WTC11 (cell line): Measurements from ENCODE around the gene MORN1.

Source experiments
- CREM ChIP-seq: sonication (generic); formaldehyde crosslinking; IDR thresholded peaks from 2 replicates; pipeline ENCODE4 v1.8.1; 2022; ENCODE audit warnings: mild to moderate bottlenecking, missing genetic modification reagents, moderate library complexity
- FOXK1 ChIP-seq: sonication (generic); formaldehyde crosslinking; IDR thresholded peaks from 2 replicates; pipeline ENCODE4 v1.8.0; 2022; ENCODE audit warnings: mild to moderate bottlenecking, moderate library complexity, missing genetic modification reagents
- SP1 ChIP-seq: sonication (generic); formaldehyde crosslinking; conservative IDR thresholded peaks from 2 replicates; pipeline ENCODE4 v1.8.1; 2022; ENCODE audit warnings: missing genetic modification reagents
- TF ChIP-seq, protein P1 (sequence below): fragments of 200-600 bp; IDR thresholded peaks from 2 replicates; pipeline ENCODE4 v1.8.0; 2022; ENCODE audit warnings: antibody characterized with exemption

DNA sequence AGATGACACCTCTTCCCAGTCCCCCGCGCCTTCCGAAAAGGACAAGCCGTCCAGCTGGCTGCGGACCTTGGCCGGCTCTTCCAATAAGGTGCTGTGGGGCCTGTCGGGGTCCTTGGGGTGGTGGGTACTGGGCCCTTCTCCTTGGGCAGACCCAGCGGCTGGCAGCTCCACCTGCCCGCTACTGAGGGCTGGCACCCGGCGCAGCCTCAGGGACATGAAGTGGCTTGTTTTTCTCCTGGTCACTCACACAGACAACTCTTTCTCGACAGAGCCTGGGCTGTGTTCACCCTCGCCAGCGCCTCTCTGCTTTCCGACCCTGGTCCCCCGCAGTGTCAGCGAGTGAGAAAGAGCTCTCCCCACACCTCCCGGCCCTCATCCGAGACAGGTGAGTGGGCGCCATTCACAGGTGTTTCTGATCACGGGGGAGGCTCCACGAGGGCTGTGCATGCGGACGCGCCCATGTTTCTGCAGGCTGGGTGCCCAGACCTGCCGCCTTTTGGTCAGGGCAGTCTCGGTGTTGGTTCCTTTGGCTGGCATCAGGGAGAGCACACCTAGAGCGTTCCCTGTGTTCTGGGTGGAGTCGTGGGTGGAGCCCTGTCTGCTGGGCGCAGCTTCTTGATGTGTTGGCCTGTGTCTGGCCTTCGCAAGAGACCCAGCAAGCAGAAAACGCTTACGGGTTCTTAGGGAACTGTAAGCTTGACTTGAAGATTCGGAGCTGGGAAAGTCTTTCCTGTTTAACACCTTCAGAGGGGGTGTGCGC lies 88.2 kb downstream of the MORN1 start:
- no peak for TF ChIP-seq SP1 (CRISPR knock-in tag)
- TF ChIP-seq CREM, result no peak
- TF ChIP-seq, protein P1, sequence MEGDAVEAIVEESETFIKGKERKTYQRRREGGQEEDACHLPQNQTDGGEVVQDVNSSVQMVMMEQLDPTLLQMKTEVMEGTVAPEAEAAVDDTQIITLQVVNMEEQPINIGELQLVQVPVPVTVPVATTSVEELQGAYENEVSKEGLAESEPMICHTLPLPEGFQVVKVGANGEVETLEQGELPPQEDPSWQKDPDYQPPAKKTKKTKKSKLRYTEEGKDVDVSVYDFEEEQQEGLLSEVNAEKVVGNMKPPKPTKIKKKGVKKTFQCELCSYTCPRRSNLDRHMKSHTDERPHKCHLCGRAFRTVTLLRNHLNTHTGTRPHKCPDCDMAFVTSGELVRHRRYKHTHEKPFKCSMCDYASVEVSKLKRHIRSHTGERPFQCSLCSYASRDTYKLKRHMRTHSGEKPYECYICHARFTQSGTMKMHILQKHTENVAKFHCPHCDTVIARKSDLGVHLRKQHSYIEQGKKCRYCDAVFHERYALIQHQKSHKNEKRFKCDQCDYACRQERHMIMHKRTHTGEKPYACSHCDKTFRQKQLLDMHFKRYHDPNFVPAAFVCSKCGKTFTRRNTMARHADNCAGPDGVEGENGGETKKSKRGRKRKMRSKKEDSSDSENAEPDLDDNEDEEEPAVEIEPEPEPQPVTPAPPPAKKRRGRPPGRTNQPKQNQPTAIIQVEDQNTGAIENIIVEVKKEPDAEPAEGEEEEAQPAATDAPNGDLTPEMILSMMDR, result no peak
- no peak for TF ChIP-seq FOXK1 (CRISPR knock-in tag)
